Caco-2 (cell line): Measurements from ENCODE around the gene MCEMP1. TPM values are rescaled to one million over a fixed set of nuclear protein-coding genes. Genes with fewer than 3 reads are reported as not detected.

Source experiments
- BruUV-seq: library from RNA; stranded (reverse); fragments of 400-500 nt; replicated peaks from 2 replicates; lab custom pipeline; 2021; lab: Mats Ljungman, UMichigan
- CTCF ChIA-PET: fragments of 300-600 bp; sonication (Branson Sonifier 250); formaldehyde crosslinking; loops from one replicate; lab custom pipeline; 2022; ENCODE audit warnings: antibody characterized with exemption; lab: Charles Lee
- POLR2A ChIA-PET: fragments of 300-600 bp; sonication (Branson Sonifier 250); formaldehyde crosslinking; loops from one replicate; lab custom pipeline; 2022; ENCODE audit warnings: antibody characterized with exemption; lab: Charles Lee
- DNase-seq, 2 experiments: peaks; one replicate each; pipeline versions ENCODE4 v3.0.0 to v3.0.0-alpha.2; 2020 to 2022
- H3K27me3 ChIP-seq: replicated peaks from 2 replicates; pipeline ENCODE4 v1.6.0; 2011; ENCODE audit warnings: low read length; ENCODE audit not compliant: control insufficient read depth, insufficient read depth
- H3K36me3 ChIP-seq: 2 replicates; pipeline ENCODE4 v1.5.1; 2011; ENCODE audit warnings: low read length; ENCODE audit not compliant: control insufficient read depth, insufficient read depth
- H3K4me1 ChIP-seq: fragments of 250-450 bp; sonication (Bioruptor Pico); 2 replicates; pipeline ENCODE4 v1.5.1; 2020; ENCODE audit warnings: mild to moderate bottlenecking
- H3K4me3 ChIP-seq: 2 replicates; pipeline ENCODE4 v1.5.1; 2011; ENCODE audit warnings: low read depth, mild to moderate bottlenecking, control low read depth, low read length
- H3K9me3 ChIP-seq: fragments of 250-450 bp; sonication (Bioruptor Pico); 2 replicates; pipeline ENCODE4 v1.5.1; 2020; ENCODE audit warnings: mild to moderate bottlenecking, moderate library complexity
- H3K27ac Mint-ChIP-seq: one replicate; pipeline ENCODE4 v1.8.0; 2022; ENCODE audit warnings: mixed read lengths; ENCODE audit not compliant: unreplicated experiment
- H3K27me3 Mint-ChIP-seq: one replicate; pipeline ENCODE4 v1.8.0; 2022; ENCODE audit warnings: mixed read lengths; ENCODE audit not compliant: insufficient read depth, unreplicated experiment
- H3K36me3 Mint-ChIP-seq: one replicate; pipeline ENCODE4 v1.8.0; 2022; ENCODE audit warnings: mild to moderate bottlenecking, mixed read lengths; ENCODE audit not compliant: insufficient read depth, unreplicated experiment
- H3K4me1 Mint-ChIP-seq: one replicate; pipeline ENCODE4 v1.8.0; 2022; ENCODE audit warnings: low read depth, mixed read lengths; ENCODE audit not compliant: unreplicated experiment
- H3K4me3 Mint-ChIP-seq: one replicate; pipeline ENCODE4 v1.8.0; 2022; ENCODE audit warnings: mild to moderate bottlenecking, moderate library complexity, mixed read lengths; ENCODE audit not compliant: unreplicated experiment
- H3K9me3 Mint-ChIP-seq: one replicate; pipeline ENCODE4 v1.8.0; 2022; ENCODE audit warnings: mixed read lengths; ENCODE audit not compliant: unreplicated experiment
- intact Hi-C: fragments of 100-400 bp; cut with micrococcal nuclease; formaldehyde crosslinking; loops from one replicate; pipeline ENCODE4 v1.10.0; 2022; ENCODE audit not compliant: unreplicated experiment
- total RNA-seq: library from RNA; stranded (reverse); gene quantifications from 2 replicates; pipeline ENCODE4 v1.2.3, GENCODE V29; 2022
- TF ChIP-seq, protein P1 (sequence below), 2 experiments: fragments of 200-600 bp in 1 of 2; IDR thresholded peaks; 1 replicate in 1 of 2; 2 replicates in 1 of 2; pipeline versions ENCODE4 v1.5.1 to v1.8.0; 2011 to 2022; ENCODE audit warnings: antibody characterized with exemption in 1 of 2, control low read depth in 1 of 2, inconsistent platforms in 1 of 2, low read depth in 1 of 2, low read length in 1 of 2, mild to moderate bottlenecking in 1 of 2, moderate library complexity in 1 of 2; ENCODE audit not compliant: insufficient read depth in 1 of 2, severe bottlenecking in 1 of 2, unreplicated experiment in 1 of 2

Gene MCEMP1
- total RNA-seq, 1 experiment from 2014 or later: not detected

DNA sequence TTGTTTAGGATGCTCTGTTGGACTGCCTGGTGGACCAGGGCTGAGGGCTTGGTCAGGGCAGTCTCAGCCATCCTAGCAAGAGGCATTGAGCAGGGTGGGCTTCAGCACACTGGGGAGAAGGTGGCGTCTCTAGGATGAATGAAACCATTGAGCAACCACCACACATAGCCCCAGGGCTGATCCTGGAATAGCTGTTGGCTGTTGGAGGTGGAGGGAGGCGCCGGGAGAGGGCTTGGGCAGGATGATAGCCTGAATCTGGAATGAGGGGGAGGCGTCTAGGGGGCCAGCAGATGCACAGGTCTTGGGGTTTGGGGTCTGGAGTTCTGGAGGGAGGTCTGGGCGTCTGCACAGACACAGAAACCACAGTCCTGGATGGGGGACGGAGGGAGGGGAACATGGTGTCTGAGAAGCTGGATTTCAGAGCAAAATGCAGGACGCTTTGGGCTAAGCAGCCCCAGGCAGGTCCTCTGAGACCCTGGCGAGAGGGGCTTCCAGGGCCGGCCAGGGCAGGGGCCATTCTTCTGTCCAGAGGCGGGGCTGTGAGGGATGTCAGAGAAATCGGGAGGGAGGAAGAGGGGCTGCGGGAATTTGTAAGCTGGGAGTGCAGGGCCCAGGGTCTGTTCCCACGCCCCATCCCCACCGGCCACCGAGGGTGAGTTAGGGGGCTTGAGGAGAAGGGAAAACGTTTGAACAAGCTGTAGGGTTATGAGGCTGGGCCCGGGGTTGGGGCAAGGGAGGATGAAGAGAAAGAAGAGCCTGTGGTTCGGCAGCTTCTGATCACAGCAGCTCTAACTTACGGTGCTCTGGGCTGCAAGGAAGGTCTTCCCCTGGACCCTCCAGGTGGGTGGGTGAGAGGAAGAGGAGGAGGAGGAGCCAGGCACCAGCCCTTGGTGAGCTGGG lies 8.9 kb downstream of the MCEMP1 start:
- Mint-ChIP-seq H3K9me3 (no peaks in the 10 kb centered on the region), H3K36me3 (peaks cover 16% of the 10 kb centered on the region), H3K4me3 (no peak overlapping the region), H3K27ac (peak overlapping the region; percentile 65), H3K4me1 (peaks cover 9% of the 10 kb centered on the region), H3K27me3 (no peaks in the 10 kb centered on the region)
- POLR2A ChIA-PET: no interaction called here
- Histone ChIP-seq H3K36me3 (no peaks in the 10 kb centered on the region), H3K4me3 (no peak overlapping the region), H3K4me1 (peaks cover 10% of the 10 kb centered on the region; the same call in 1 of the 2 replicates), H3K27me3 (no peaks in the 10 kb centered on the region), H3K9me3 (no peaks in the 10 kb centered on the region)
- CTCF ChIA-PET: interaction anchor here (0.9 kb wide), 1 partner anchor 114 kb away, joined by 4 read pairs; no protein-coding TSS in a partner anchor
- intact Hi-C loops: no loop called here
- TF ChIP-seq, protein P1, sequence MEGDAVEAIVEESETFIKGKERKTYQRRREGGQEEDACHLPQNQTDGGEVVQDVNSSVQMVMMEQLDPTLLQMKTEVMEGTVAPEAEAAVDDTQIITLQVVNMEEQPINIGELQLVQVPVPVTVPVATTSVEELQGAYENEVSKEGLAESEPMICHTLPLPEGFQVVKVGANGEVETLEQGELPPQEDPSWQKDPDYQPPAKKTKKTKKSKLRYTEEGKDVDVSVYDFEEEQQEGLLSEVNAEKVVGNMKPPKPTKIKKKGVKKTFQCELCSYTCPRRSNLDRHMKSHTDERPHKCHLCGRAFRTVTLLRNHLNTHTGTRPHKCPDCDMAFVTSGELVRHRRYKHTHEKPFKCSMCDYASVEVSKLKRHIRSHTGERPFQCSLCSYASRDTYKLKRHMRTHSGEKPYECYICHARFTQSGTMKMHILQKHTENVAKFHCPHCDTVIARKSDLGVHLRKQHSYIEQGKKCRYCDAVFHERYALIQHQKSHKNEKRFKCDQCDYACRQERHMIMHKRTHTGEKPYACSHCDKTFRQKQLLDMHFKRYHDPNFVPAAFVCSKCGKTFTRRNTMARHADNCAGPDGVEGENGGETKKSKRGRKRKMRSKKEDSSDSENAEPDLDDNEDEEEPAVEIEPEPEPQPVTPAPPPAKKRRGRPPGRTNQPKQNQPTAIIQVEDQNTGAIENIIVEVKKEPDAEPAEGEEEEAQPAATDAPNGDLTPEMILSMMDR (IDR thresholded peaks at IDR 0.05; ENCODE audit: insufficient read depth in 1 of 2, low read depth in 1 of 2, low read length in 1 of 2, severe bottlenecking in 1 of 2, unreplicated experiment in 1 of 2): no peak
- peak in 1 of 2 experiments; percentile 16 for DNase-seq
- BruUV-seq: no TSS peak

- peaks cover 3% of the 10 kb centered on the region; the same call in 1 of the 2 replicates for H3K4me1 ChIP-seq
- Mint-ChIP-seq H3K27me3 (no peaks in the 10 kb centered on the region), H3K9me3 (no peaks in the 10 kb centered on the region), H3K4me3 (no peak overlapping the region), H3K27ac (no peak overlapping the region), H3K4me1 (peaks cover 9% of the 10 kb centered on the region), H3K36me3 (peaks cover 16% of the 10 kb centered on the region)
- TF ChIP-seq, protein P1 (IDR thresholded peaks at IDR 0.05; ENCODE audit: insufficient read depth in 1 of 2, low read depth in 1 of 2, low read length in 1 of 2, severe bottlenecking in 1 of 2, unreplicated experiment in 1 of 2): no peak
- no peak for DNase-seq
- H3K36me3 ChIP-seq: no peaks in the 10 kb centered on the region
- ChIA-PET POLR2A (no interaction called here), CTCF (no interaction called here)
- H3K27me3 ChIP-seq: no peaks in the 10 kb centered on the region
- intact Hi-C loops: no loop called here
- H3K9me3 ChIP-seq: no peaks in the 10 kb centered on the region
- BruUV-seq: no TSS peak
- H3K4me3 ChIP-seq: no peak overlapping the region
These were observed 10.3 kb downstream of the MCEMP1 start for GRCh38 chr19:7687177-7687576.

GRCh38 chr19:7689165-7689564 lies 12.3 kb downstream of the MCEMP1 start:
- ChIA-PET CTCF (no interaction called here), POLR2A (no interaction called here)
- intact Hi-C loops: no loop called here
- DNase-seq: no peak
- Histone ChIP-seq H3K4me3 (no peak overlapping the region), H3K4me1 (peaks cover 3% of the 10 kb centered on the region; the same call in 1 of the 2 replicates), H3K9me3 (no peaks in the 10 kb centered on the region), H3K27me3 (no peaks in the 10 kb centered on the region), H3K36me3 (no peaks in the 10 kb centered on the region)
- no peaks in the 10 kb centered on the region for H3K27me3 Mint-ChIP-seq
- TF ChIP-seq, protein P1 (IDR thresholded peaks at IDR 0.05; ENCODE audit: insufficient read depth in 1 of 2, low read depth in 1 of 2, low read length in 1 of 2, severe bottlenecking in 1 of 2, unreplicated experiment in 1 of 2): no peak
- H3K36me3 Mint-ChIP-seq: peaks cover 11% of the 10 kb centered on the region
- H3K9me3 Mint-ChIP-seq: no peaks in the 10 kb centered on the region
- H3K4me3 Mint-ChIP-seq: no peak overlapping the region
- peaks cover 9% of the 10 kb centered on the region for H3K4me1 Mint-ChIP-seq
- H3K27ac Mint-ChIP-seq: no peak overlapping the region
- BruUV-seq: no TSS peak
